ENCODE measurements around the gene EMSY. TPM values are rescaled to one million over a fixed set of nuclear protein-coding genes. Genes with fewer than 3 reads are reported as not detected.

The EMSY gene
- total RNA-seq, 2 experiments from 2014 or later = 29.0 to 31.4 TPM

DNA sequence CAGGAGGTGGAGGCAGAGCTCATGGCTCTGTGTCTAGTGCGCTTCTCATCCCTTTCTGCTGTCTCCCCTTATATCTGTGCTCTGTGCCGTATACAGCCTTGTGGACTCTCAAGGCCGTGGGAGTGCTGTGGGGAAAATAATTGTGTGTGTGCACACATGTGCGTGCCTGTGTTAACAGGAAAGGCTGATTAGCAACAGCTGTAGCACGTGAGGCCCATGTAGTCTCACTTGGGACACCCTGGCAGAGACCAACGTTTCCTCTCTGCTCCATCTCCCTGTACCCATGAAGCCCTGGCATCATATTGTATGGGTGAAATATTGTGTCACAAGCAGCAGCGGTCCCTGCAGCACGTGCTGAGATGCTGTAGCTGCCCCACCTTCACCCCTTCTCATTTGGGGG, 116.4 kb downstream of the EMSY start:
- Mint-ChIP-seq H3K27me3 (peaks cover 27% of the 10 kb centered on the region), H3K4me1 (ENCODE audit: low read depth) (no peaks in the 10 kb centered on the region), H3K4me3 (no peak overlapping the region), H3K9me3 (no peaks in the 10 kb centered on the region), H3K36me3 (ENCODE audit: low read depth) (no peaks in the 10 kb centered on the region), H3K27ac (no peak overlapping the region)
- intact Hi-C loops (cut with micrococcal nuclease) = no loop called here
- CTCF ChIA-PET = no interaction called here
- DNase-seq (no peak), ATAC-seq (no peak)
- TF ChIP-seq, protein P1, sequence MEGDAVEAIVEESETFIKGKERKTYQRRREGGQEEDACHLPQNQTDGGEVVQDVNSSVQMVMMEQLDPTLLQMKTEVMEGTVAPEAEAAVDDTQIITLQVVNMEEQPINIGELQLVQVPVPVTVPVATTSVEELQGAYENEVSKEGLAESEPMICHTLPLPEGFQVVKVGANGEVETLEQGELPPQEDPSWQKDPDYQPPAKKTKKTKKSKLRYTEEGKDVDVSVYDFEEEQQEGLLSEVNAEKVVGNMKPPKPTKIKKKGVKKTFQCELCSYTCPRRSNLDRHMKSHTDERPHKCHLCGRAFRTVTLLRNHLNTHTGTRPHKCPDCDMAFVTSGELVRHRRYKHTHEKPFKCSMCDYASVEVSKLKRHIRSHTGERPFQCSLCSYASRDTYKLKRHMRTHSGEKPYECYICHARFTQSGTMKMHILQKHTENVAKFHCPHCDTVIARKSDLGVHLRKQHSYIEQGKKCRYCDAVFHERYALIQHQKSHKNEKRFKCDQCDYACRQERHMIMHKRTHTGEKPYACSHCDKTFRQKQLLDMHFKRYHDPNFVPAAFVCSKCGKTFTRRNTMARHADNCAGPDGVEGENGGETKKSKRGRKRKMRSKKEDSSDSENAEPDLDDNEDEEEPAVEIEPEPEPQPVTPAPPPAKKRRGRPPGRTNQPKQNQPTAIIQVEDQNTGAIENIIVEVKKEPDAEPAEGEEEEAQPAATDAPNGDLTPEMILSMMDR (IDR thresholded peaks at IDR 0.05) = no peak
- POLR2A ChIA-PET = interaction anchor here (1.0 kb wide), 1 partner anchor 15 kb away, joined by 3 read pairs; no protein-coding TSS in a partner anchor

DNA sequence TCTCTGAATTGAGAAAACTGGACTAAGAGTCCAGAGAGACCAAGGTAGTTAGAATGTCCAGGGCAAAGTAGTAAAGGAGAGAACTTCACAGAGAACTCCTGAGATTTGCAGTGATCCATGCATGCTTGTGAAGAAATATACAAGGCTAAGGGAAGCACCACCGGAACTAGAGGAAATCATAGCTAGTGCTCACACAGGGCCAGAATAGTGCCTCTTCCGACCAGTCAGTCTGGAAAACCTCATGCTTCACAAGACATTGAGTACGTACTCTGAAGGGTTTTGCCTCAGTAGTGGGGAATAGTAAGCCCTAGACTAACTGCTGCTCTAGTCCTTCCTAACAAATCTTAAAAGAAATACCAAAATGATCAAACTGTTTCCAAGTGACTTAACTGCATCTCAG, 117.7 kb downstream of the EMSY start:
- peaks cover 2% of the 10 kb centered on the region for H3K4me1 Mint-ChIP-seq (ENCODE audit: low read depth)
- H3K9me3 Mint-ChIP-seq = no peaks in the 10 kb centered on the region
- TF ChIP-seq, protein P1 (IDR thresholded peaks at IDR 0.05) = no peak
- ATAC-seq = no peak
- H3K27me3 Mint-ChIP-seq = peaks cover 28% of the 10 kb centered on the region
- H3K27ac Mint-ChIP-seq = no peak overlapping the region
- CTCF ChIA-PET = no interaction called here
- intact Hi-C loops (cut with micrococcal nuclease) = no loop called here
- DNase-seq = no peak
- no peak overlapping the region for H3K4me3 Mint-ChIP-seq
- H3K36me3 Mint-ChIP-seq (ENCODE audit: low read depth) = no peaks in the 10 kb centered on the region
- POLR2A ChIA-PET = no interaction called here

DNA sequence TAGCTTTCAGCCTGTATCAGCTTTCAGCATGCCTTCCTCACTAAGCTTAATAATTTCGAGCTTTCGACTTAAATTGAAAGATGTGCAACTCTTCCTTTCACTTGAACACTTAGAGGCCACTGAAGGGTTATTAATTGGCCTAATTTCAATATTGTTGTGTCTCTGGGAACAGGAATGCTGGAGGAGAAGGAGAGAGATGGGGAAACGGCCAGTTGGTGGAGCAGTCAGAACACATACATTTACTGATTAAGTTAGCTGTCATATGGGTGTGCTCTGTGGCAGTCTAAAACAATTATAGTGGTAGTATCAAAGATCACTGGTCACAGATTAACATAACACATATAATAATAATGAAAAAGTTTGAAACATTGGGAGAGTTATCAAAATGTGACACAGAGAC, 119.5 kb downstream of the EMSY start:
- Mint-ChIP-seq H3K36me3 (ENCODE audit: low read depth) (no peaks in the 10 kb centered on the region), H3K4me1 (ENCODE audit: low read depth) (peaks cover 7% of the 10 kb centered on the region), H3K4me3 (no peak overlapping the region), H3K27me3 (peaks cover 31% of the 10 kb centered on the region), H3K27ac (no peak overlapping the region), H3K9me3 (no peaks in the 10 kb centered on the region)
- TF ChIP-seq, protein P1 (IDR thresholded peaks at IDR 0.05) = no peak
- DNase-seq (no peak), ATAC-seq (no peak)
- POLR2A ChIA-PET = interaction anchor here (1.0 kb wide), 1 partner anchor 9 kb away, joined by 4 read pairs; no protein-coding TSS in a partner anchor
- CTCF ChIA-PET = interaction anchor here (1.0 to 1.5 kb wide), 2 partner anchors 15 to 116 kb away, joined by 3 read pairs; no protein-coding TSS in a partner anchor
- intact Hi-C loops (cut with micrococcal nuclease) = no loop called here

DNA sequence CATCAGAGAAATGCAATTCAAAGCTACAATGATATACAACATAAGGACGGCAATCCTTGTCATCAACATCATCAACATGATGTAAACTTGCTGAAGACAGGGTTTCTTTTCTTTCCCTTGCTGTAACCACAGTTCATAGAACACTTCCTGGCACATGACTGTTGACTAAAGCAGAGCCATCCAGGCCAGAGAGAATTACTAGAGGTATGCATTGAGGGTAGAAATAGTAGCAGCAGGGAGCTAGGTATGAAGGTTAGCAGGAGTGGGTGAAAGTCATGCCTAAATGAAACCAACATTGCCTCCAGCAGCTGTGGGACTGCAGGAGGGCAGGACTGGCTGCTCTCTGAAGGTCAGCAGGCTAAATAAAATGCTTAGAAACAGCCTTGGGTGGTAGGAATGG, 122.0 kb downstream of the EMSY start:
- Mint-ChIP-seq H3K4me3 (no peak overlapping the region), H3K27ac (no peak overlapping the region), H3K9me3 (no peaks in the 10 kb centered on the region), H3K4me1 (ENCODE audit: low read depth) (peaks cover 7% of the 10 kb centered on the region), H3K36me3 (ENCODE audit: low read depth) (no peaks in the 10 kb centered on the region), H3K27me3 (peaks cover 36% of the 10 kb centered on the region)
- intact Hi-C loops (cut with micrococcal nuclease) = no loop called here
- DNase-seq = no peak
- ATAC-seq = peak; percentile 47
- ChIA-PET POLR2A (no interaction called here), CTCF (no interaction called here)
- TF ChIP-seq, protein P1 (IDR thresholded peaks at IDR 0.05) = no peak

DNA sequence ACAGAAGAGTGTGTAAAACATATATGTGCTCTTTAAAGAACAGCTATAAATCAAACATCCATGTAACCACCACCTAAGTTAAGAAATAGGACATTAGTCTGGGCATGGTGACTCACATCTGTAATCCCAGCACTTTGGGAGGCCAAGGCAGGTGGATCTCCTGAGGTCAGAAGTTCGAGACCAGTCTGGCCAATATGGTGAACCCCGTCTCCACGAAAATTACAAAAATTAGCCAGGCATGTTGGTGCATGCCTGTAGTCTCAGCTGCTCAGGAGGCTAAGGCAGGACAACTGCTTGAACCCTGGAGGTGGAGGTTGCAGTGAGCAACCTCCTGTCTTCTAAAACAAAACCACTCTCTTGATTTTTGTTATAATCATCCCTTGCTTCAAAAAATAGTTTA, 122.4 kb downstream of the EMSY start:
- no peaks in the 10 kb centered on the region for H3K36me3 Mint-ChIP-seq (ENCODE audit: low read depth)
- ChIA-PET CTCF (no interaction called here), POLR2A (no interaction called here)
- no peak for DNase-seq
- intact Hi-C loops (cut with micrococcal nuclease) = no loop called here
- no peak for ATAC-seq
- H3K27me3 Mint-ChIP-seq = peaks cover 32% of the 10 kb centered on the region
- H3K4me3 Mint-ChIP-seq = no peak overlapping the region
- H3K4me1 Mint-ChIP-seq (ENCODE audit: low read depth) = peaks cover 7% of the 10 kb centered on the region
- TF ChIP-seq, protein P1 (IDR thresholded peaks at IDR 0.05) = no peak
- no peaks in the 10 kb centered on the region for H3K9me3 Mint-ChIP-seq
- no peak overlapping the region for H3K27ac Mint-ChIP-seq
